ENCODE measurements around the gene DNAH14. TPM values are rescaled to one million over a fixed set of nuclear protein-coding genes. Genes with fewer than 3 reads are reported as not detected.

DNAH14 gene
- total and polyA plus RNA-seq, 2 of the 8 experiments (the other 6 are each of a cell fraction or from before 2014, with no cell fraction given) = 8.4 to 40.7 TPM

DNA sequence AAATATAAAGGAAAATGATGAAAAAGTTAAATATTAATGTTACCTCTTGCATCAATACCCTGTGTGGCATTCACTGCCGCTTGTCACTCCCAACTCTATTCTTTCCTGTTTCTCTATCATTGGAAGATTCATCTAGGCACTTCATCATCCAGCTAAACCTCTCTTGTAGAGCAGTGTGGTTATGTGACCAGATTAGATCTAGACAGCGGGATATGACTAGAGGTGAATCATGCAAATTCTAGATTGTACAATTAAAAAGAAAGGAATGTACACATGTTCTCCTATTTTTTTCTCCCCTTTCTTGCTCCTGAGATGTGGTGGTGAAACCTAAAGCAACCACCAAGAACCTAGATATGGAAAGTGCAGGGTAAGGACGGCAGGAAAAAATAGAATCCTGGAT, 324.3 kb downstream of the DNAH14 start:
- Histone ChIP-seq H3K4ac (replicated peaks; ENCODE audit: insufficient read length, low read depth, low read length) (no peak overlapping the region), H3K18ac (ENCODE audit: extremely low read depth, low read length) (no peak overlapping the region), H3K9ac (replicated peaks in 1 of 4; ENCODE audit: extremely low read depth in 1 of 4, low read depth in 3 of 4, low read length in 3 of 4) (no peak overlapping the region), H4K20me1 (replicated peaks in 1 of 2; ENCODE audit: control insufficient read depth in 1 of 2, insufficient read depth in 2 of 2, low read length in 2 of 2) (no peaks in the 10 kb centered on the region), H2BK12ac (ENCODE audit: low read depth, low read length) (no peak overlapping the region), H4K8ac (ENCODE audit: extremely low read depth, insufficient read depth, low read length) (no peak overlapping the region), H3K27ac (ENCODE audit: low read depth, low read length) (no peak overlapping the region), H2AK5ac (ENCODE audit: low read depth, low read length) (no peak overlapping the region), H3K27me3 (replicated peaks in 1 of 4; ENCODE audit: control insufficient read depth in 3 of 4, extremely low read depth in 1 of 4, insufficient read depth in 3 of 4, low read length in 3 of 4) (no peaks in the 10 kb centered on the region), H3K4me3 (ENCODE audit: extremely low read depth in 1 of 4, insufficient read depth in 2 of 4, low read depth in 3 of 4, low read length in 4 of 4) (no peak overlapping the region), H3K23ac (ENCODE audit: insufficient read length) (no peak overlapping the region), H2BK20ac (ENCODE audit: low read length) (no peak overlapping the region), H2BK5ac (ENCODE audit: low read depth, low read length) (no peak overlapping the region), H2BK120ac (replicated peaks; ENCODE audit: low read depth, low read length) (no peak overlapping the region), H3K23me2 (ENCODE audit: low read depth, low read length) (no peaks in the 10 kb centered on the region), H4K5ac (ENCODE audit: insufficient read length, low read depth, low read length) (no peak overlapping the region), H3K4me1 (replicated peaks in 1 of 4; ENCODE audit: control insufficient read depth in 3 of 4, insufficient read depth in 4 of 4, low read length in 3 of 4) (no peaks in the 10 kb centered on the region), H2AFZ (ENCODE audit: low read length) (no peak overlapping the region), H3K9me3 (ENCODE audit: insufficient read depth in 2 of 2, low read depth in 1 of 2, low read length in 1 of 2) (no peaks in the 10 kb centered on the region; a peak in 1 of 4 replicates), H2BK15ac (ENCODE audit: low read length) (no peak overlapping the region), H3K56ac (replicated peaks; ENCODE audit: insufficient read length, low read depth, low read length) (no peak overlapping the region), H3K4me2 (ENCODE audit: insufficient read depth in 1 of 2, low read depth in 2 of 2, low read length in 2 of 2) (no peak overlapping the region), H3K79me2 (ENCODE audit: control insufficient read depth in 1 of 2, insufficient read depth in 2 of 2, low read length in 2 of 2) (no peaks in the 10 kb centered on the region), H4K91ac (replicated peaks; ENCODE audit: insufficient read length, low read length) (no peak overlapping the region), H3K36me3 (ENCODE audit: control insufficient read depth in 2 of 4, insufficient read depth in 4 of 4, low read length in 3 of 4) (no peaks in the 10 kb centered on the region), H3K79me1 (ENCODE audit: low read depth, low read length) (no peaks in the 10 kb centered on the region), H3K14ac (ENCODE audit: insufficient read length) (no peak overlapping the region)
- DNase-seq (ENCODE audit: low read depth in 1 of 2, low spot score in 2 of 2) (no peak), FAIRE-seq (no peak)
- POLR2A ChIA-PET (ENCODE audit: partially characterized antibody) = no interaction called here
- TF ChIP-seq, protein P1, sequence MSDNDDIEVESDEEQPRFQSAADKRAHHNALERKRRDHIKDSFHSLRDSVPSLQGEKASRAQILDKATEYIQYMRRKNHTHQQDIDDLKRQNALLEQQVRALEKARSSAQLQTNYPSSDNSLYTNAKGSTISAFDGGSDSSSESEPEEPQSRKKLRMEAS (IDR thresholded peaks at IDR 0.05) = no peak
- no peak for TF ChIP-seq SIN3A (conservative IDR thresholded peaks at IDR 0.05 in 1 of 2, IDR thresholded peaks at IDR 0.05 in 1 of 2; ENCODE audit: low read depth in 1 of 2, low read length in 2 of 2)
- TF ChIP-seq ATF3 (IDR thresholded peaks at IDR 0.05; ENCODE audit: insufficient read depth, low read depth, low read length) = no peak
- no peak for TF ChIP-seq SIRT6 (IDR thresholded peaks at IDR 0.05; ENCODE audit: low read length)
- TF ChIP-seq CTBP2 (IDR thresholded peaks at IDR 0.05; ENCODE audit: borderline replicate concordance, insufficient read depth, insufficient read length, low read length) = no peak
- TF ChIP-seq RFX5 (IDR thresholded peaks at IDR 0.05; ENCODE audit: borderline replicate concordance, low read depth, low read length) = no peak
- TF ChIP-seq FOSL1 (IDR thresholded peaks at IDR 0.05; ENCODE audit: insufficient read depth, low read depth, low read length) = no peak
- TF ChIP-seq TCF12 (IDR thresholded peaks at IDR 0.05; ENCODE audit: low read depth, low read length) = no peak
- TF ChIP-seq YY1 (IDR thresholded peaks at IDR 0.05; ENCODE audit: low read depth, low read length) = no peak
- 88% methylated on average over 3 of the region's 3 CpGs; no CpG with 5 or more reads in 1 of the 2 experiments for WGBS, 2 experiments (ENCODE audit: extremely low coverage in 1 of 2, insufficient coverage in 1 of 2, insufficient read length in 1 of 2, insufficient replicate concordance in 2 of 2, low coverage in 1 of 2, low lambda C conversion rate in 2 of 2, missing lambda C conversion rate in 1 of 2)
- CTCF ChIA-PET (ENCODE audit: partially characterized antibody) = interaction anchor here (1.1 kb wide), 1 partner anchor 10 kb away, joined by 3 read pairs; no protein-coding TSS in a partner anchor

Data from H1 (cell line).